H7 (cell line): ENCODE data around the gene C19orf85. TPM values are rescaled to one million over a fixed set of nuclear protein-coding genes. Genes with fewer than 3 reads are reported as not detected.
A peak's percentile ranks its signal among the peaks of the same experiment; 100 is the strongest.
"Not testable (repeated sequence)": the region's sequence is repeated elsewhere in the genome, so short reads cannot be mapped to it uniquely, and the experiment has no call there.

Experiments
- DNase-seq: peaks from one replicate; pipeline ENCODE4 v3.0.0; 2012
- H3K27me3 ChIP-seq: 2 replicates; pipeline ENCODE4 v1.6.0; 2011; ENCODE audit warnings: mild to moderate bottlenecking, low read length; ENCODE audit not compliant: control insufficient read depth, insufficient read depth
- H3K36me3 ChIP-seq: replicated peaks from 2 replicates; pipeline ENCODE4 v1.5.1; 2011; ENCODE audit warnings: low read length; ENCODE audit not compliant: control insufficient read depth, insufficient read depth
- H3K4me3 ChIP-seq: 2 replicates; pipeline ENCODE4 v1.5.1; 2011; ENCODE audit warnings: low read depth, mild to moderate bottlenecking, control low read depth, low read length, moderate library complexity; ENCODE audit not compliant: insufficient read depth
- total RNA-seq: library from RNA; depleted of rRNA; stranded (reverse); fragments of >200 nt; shearing (Covaris generic); gene quantifications from 2 replicates; pipeline ENCODE4 v1.2.3, GENCODE V29; 2014

The C19orf85 gene
- total RNA-seq, 1 experiment from 2014 or later, result 3.7 TPM

- Histone ChIP-seq H3K27me3 (peaks cover 43% of the 10 kb centered on the region), H3K36me3 (no peaks in the 10 kb centered on the region), H3K4me3 (no peak overlapping the region)
- DNase-seq, result peak; percentile 94
Observed at GRCh38 chr19:55437410-55437809, 27.1 kb downstream of the C19orf85 start.

- Histone ChIP-seq H3K27me3 (peaks cover 37% of the 10 kb centered on the region), H3K4me3 (no peak overlapping the region), H3K36me3 (no peaks in the 10 kb centered on the region)
- DNase-seq, result peak; percentile 57
Observed at GRCh38 chr19:55436847-55437246, 27.7 kb downstream of the C19orf85 start.

- no peaks in the 10 kb centered on the region for H3K36me3 ChIP-seq
- peaks cover 20% of the 10 kb centered on the region for H3K27me3 ChIP-seq
- H3K4me3 ChIP-seq, result no peak overlapping the region
- no peak for DNase-seq
Observed at GRCh38 chr19:55435020-55435419, 29.5 kb downstream of the C19orf85 start.

- no peak for DNase-seq
- Histone ChIP-seq H3K27me3 (peaks cover 14% of the 10 kb centered on the region), H3K4me3 (no peak overlapping the region), H3K36me3 (no peaks in the 10 kb centered on the region)
Observed at GRCh38 chr19:55434356-55434919, 30.1 kb downstream of the C19orf85 start.

GRCh38 chr19:55433292-55433691 is 31.3 kb downstream of the C19orf85 start:
- Histone ChIP-seq H3K27me3 (peaks cover 3% of the 10 kb centered on the region), H3K36me3 (no peaks in the 10 kb centered on the region), H3K4me3 (no peak overlapping the region)
- peak; percentile 60 for DNase-seq

- H3K27me3 ChIP-seq, result no peaks in the 10 kb centered on the region; the same call in 1 of the 2 replicates
- no peak for DNase-seq
- no peak overlapping the region for H3K4me3 ChIP-seq
- H3K36me3 ChIP-seq, result no peaks in the 10 kb centered on the region
Observed at GRCh38 chr19:55432241-55432959, 32.2 kb downstream of the C19orf85 start.

GRCh38 chr19:55431183-55431582 is 33.4 kb downstream of the C19orf85 start:
- Histone ChIP-seq H3K4me3 (no peak overlapping the region), H3K27me3 (no peaks in the 10 kb centered on the region), H3K36me3 (no peaks in the 10 kb centered on the region)
- no peak for DNase-seq

GRCh38 chr19:55426042-55426441 is 38.5 kb downstream of the C19orf85 start:
- H3K4me3 ChIP-seq, result no peak overlapping the region
- H3K36me3 ChIP-seq, result no peaks in the 10 kb centered on the region
- no peaks in the 10 kb centered on the region for H3K27me3 ChIP-seq
- DNase-seq, result no peak

- Histone ChIP-seq H3K36me3 (no peaks in the 10 kb centered on the region), H3K27me3 (peaks cover 3% of the 10 kb centered on the region; the same call in 1 of the 2 replicates), H3K4me3 (no peak overlapping the region)
- DNase-seq, result no peak
Observed at GRCh38 chr19:55424518-55424917, 40.0 kb downstream of the C19orf85 start.

- Histone ChIP-seq H3K36me3 (no peaks in the 10 kb centered on the region), H3K27me3 (peaks cover 4% of the 10 kb centered on the region; the same call in 1 of the 2 replicates), H3K4me3 (no peak overlapping the region)
- DNase-seq, result no peak
Observed at GRCh38 chr19:55423225-55424005, 41.1 kb downstream of the C19orf85 start.

GRCh38 chr19:55421281-55421680 is 43.3 kb downstream of the C19orf85 start:
- not testable (repeated sequence) for H3K27me3 ChIP-seq, H3K36me3 ChIP-seq, H3K4me3 ChIP-seq, DNase-seq

GRCh38 chr19:55419624-55420236 is 44.8 kb downstream of the C19orf85 start:
- H3K36me3 ChIP-seq, result no peaks in the 10 kb centered on the region
- peaks cover 4% of the 10 kb centered on the region; the same call in 1 of the 2 replicates for H3K27me3 ChIP-seq
- peak; percentile 43 for DNase-seq
- H3K4me3 ChIP-seq, result no peak overlapping the region

- Histone ChIP-seq H3K27me3 (peaks cover 4% of the 10 kb centered on the region; the same call in 1 of the 2 replicates), H3K36me3 (no peaks in the 10 kb centered on the region), H3K4me3 (no peak overlapping the region)
- DNase-seq, result no peak
Observed at GRCh38 chr19:55419103-55419502, 45.4 kb downstream of the C19orf85 start.

- DNase-seq, result peak; percentile 91
- Histone ChIP-seq H3K36me3 (no peaks in the 10 kb centered on the region), H3K4me3 (no peak overlapping the region), H3K27me3 (peaks cover 4% of the 10 kb centered on the region; the same call in 1 of the 2 replicates)
Observed at GRCh38 chr19:55418185-55418584, 46.4 kb downstream of the C19orf85 start.
